GM21737 (cell line): ENCODE results near the gene HUNK.
"Not testable (repeated sequence)": the region's sequence is repeated elsewhere in the genome, so short reads cannot be mapped to it uniquely, and the experiment has no call there.

ENCODE experiments used
- ATAC-seq: cut with Tn5 transposase; IDR thresholded peaks from one replicate; pipeline ENCODE4 v1.9.1; 2021; ENCODE audit warnings: mild to moderate bottlenecking, moderate library complexity; ENCODE audit not compliant: unreplicated experiment

The HUNK gene

GRCh38 chr21:31870472-31871193 is 2.2 kb upstream of the HUNK start:
- ATAC-seq = no peak

- not testable (repeated sequence) for ATAC-seq
Measured at GRCh38 chr21:31871371-31871770, 1.4 kb upstream of the HUNK start.

DNA sequence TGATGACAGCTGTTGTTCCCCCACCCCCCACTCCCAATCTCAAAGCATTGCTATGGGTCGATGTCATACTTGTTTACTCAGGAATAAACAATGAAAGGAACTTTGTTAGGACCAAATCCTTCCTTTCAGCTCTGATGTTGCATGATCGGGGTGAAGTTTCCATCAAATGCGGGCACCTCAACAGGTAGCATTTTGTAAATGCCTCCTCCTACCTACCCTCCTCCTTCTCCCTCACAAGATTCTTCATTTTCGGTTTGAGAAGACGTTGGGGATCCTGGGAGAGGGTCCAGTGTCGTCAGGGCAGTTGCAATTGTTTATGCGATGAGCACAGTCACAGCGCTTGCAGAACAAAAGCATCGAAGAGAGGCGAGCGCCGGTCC is 758 bp upstream of the HUNK start:
- ATAC-seq = no peak

DNA sequence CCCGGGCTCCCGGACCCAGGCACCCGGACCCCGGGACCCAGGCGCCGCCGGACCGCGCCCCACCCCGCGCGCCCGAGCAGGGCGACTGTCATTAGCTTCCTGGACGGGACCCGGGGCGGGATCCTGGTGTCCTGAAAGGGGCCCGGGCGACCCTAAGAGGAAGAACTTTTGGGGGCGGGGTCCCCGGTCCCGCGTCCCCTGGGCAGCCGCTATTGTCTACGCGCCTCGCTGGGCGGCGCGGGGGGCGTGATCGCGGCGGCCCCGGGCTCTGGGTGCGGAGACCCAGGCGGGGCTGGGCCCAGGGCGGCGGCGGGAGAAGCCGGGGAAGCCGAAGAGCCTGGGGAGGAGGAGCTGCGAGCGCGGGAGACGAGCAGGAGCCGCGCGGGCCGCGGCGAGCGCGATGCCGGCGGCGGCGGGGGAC is 465 bp downstream of the HUNK start:
- ATAC-seq = no peak

- ATAC-seq = no peak
Measured at GRCh38 chr21:31873696-31874599, 1.1 kb downstream of the HUNK start.

- no peak for ATAC-seq
Measured at GRCh38 chr21:31874812-31875212, 2.0 kb downstream of the HUNK start.

- no peak for ATAC-seq
Measured at GRCh38 chr21:31875496-31876015, 2.7 kb downstream of the HUNK start.

DNA sequence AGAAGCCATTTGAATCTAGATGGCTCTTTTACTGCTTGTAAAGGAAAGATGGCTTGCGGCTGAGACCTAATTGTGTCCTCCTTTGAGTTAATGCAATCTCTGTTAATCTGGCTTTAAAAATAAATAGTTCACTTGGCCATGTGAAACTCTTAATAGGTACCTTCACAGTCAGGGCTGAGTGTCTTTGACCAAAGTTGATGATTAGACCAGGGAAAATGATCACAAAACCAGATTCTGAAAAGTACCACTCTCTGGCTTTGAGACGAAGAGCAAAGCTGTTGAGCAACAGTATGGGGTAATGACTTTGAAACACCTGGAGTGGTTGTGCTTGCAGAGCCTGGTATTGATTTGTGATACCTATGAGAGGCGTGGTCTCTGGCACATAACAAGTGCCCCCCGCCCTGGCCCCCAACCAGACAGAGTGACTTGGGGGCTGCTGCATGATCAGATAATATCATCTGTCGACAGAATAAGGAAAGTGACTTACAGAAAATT is 4.7 kb downstream of the HUNK start:
- ATAC-seq = no peak

DNA sequence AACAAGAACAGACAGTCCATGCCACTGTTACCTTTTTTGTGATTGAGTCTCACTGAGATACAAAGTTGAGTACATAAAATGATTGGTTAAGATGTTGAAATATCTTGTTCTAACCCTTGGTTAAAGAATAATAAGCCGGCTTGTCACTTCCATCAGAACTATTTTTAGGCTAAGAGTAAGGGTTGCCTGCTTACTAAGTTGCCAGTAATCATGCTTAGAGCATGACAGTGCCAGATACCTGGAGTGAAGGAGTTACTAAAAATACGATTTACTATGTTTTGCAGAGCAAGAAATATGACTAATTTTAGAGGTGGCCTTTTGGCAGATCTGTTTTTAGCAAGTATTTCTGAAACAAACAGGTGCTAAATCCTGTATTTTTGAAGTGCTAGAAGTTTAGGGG is 6.0 kb downstream of the HUNK start:
- ATAC-seq = no peak

GRCh38 chr21:31879241-31879650 is 6.4 kb downstream of the HUNK start:
- no peak for ATAC-seq

- ATAC-seq = no peak
Measured at GRCh38 chr21:31879911-31880310, 7.1 kb downstream of the HUNK start.

GRCh38 chr21:31880816-31881215 is 8.0 kb downstream of the HUNK start:
- no peak for ATAC-seq

DNA sequence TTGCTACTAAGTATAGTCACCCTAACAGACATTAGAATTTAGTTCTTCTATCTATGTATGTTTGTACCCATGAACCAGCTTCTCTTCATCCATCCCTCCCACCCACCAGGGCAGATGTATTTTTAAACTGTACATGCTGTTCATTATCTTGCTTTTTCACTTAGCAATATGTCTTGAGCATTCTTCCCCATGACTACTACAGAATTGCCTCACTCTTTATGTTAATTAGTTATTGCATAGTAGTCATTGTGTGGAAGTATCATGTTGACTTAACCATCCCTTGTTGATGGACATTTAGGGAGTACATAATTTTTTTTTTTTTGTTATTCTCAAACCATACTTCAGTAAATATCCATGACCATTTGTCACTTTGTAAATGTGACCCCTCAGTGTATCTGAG is 9.9 kb downstream of the HUNK start:
- no peak for ATAC-seq

DNA sequence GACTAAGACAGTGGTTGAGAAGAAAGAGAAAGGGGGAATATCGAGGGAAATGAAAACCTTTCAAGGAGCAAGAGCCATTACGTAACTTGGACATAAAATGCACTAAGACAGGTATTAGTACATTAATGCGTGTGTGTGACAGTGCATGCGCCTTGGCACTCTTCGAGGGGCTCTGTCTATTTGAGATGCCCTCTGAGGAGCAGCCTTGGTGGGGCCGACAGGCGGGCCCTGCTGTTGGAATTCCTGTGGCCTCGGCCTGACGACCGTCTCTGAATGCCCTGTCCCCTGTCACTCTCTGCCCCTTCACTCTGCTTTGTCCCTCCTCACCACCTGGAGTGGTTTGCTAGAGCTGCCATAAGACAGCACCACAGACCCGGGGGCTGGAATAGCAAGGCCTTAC is 12.3 kb downstream of the HUNK start:
- no peak for ATAC-seq

DNA sequence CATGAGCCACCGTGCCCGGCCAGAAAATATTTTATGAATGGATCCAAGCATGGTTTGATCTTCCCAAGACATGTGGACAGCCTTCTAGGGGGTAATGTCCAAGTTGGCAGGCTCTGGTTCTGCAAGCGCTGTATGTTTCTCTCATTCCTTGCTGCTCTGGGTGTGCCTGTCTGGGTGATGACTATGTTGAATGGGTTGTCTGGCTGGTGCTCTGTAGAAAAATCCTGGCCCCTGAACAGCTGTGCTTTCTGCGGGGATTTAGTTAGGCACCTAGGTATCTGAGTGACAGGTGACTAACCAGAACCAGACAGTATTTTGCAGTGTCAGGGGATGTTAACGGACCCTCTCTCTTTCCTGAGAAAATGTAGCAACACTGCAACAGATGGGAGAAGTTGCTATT is 14.1 kb downstream of the HUNK start:
- ATAC-seq = no peak

DNA sequence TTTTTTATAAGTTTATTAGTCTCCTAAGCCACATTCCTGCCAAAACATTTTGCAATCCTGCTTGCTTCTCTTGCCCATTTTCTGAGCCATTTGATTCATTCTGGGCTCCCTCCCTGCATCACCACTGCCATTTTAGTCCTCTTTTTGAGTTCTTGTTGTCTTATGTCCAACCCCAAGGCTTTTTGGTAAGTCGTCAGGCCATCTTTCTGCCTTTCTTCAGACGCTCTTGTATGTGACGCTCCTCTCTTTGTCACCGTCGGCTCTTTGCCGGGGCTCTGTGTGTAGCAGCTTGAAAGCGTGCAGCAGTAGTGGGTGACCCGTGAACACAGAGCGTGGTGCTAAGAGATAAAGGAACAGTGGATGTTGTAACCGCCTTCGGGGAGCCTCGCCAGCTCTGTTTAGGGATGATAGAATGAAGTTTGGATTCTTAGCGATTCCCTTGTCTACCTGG is 14.6 kb downstream of the HUNK start:
- no peak for ATAC-seq

GRCh38 chr21:31888936-31889371 is 16.1 kb downstream of the HUNK start:
- no peak for ATAC-seq

DNA sequence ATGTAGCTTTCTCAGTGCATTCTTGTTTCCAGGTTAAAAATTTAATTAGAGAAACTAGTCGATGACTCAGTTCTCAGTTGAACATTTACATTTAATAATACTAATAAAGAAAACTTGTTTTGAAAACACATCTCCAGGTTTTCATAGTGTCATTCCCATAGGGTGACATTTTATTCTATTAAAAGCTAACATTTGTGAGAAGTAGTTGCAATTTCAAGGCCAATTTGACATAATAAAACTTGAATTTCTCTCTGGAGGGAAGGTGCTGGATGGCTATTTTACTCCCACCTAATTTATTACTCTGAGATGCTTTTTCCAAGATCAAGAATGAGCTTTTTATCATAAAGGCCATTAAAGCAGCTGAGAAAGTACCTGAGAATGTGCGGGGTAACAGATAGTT is 16.6 kb downstream of the HUNK start:
- no peak for ATAC-seq

- no peak for ATAC-seq
Measured at GRCh38 chr21:31892686-31893085, 19.9 kb downstream of the HUNK start.

- no peak for ATAC-seq
Measured at GRCh38 chr21:31893851-31894415, 21.1 kb downstream of the HUNK start.

GRCh38 chr21:31894457-31894856 is 21.6 kb downstream of the HUNK start:
- no peak for ATAC-seq
